ENCODE results near the gene RAB3C. TPM values are rescaled to one million over a fixed set of nuclear protein-coding genes. Genes with fewer than 3 reads are reported as not detected.

RAB3C gene
- total RNA-seq, 2 donors from 2014 or later, result 0.41 to 2.8 TPM

- H3K27ac ChIP-seq, result no peak overlapping the region
- no peaks in the 10 kb centered on the region for H3K27me3 ChIP-seq (replicated peaks; ENCODE audit: insufficient read depth)
- no peaks in the 10 kb centered on the region for H3K9me3 ChIP-seq
- no peak overlapping the region for H3K4me3 ChIP-seq
- no peak for TF ChIP-seq CTCF (IDR thresholded peaks at IDR 0.05)
- no peaks in the 10 kb centered on the region for H3K36me3 ChIP-seq
- ATAC-seq (ENCODE audit: insufficient number of reproducible peaks, low FRiP score, low read depth) (no peak), DNase-seq (ENCODE audit: low spot score) (no peak)
- H3K4me1 ChIP-seq (ENCODE audit: control insufficient read depth in 1 of 2, low read depth in 2 of 2), result no peaks in the 10 kb centered on the region
These were observed 87.7 kb downstream of the RAB3C start for GRCh38 chr5:58670582-58670981.

GRCh38 chr5:58671155-58671554 is 88.3 kb downstream of the RAB3C start:
- DNase-seq (ENCODE audit: low spot score) (no peak), ATAC-seq (ENCODE audit: insufficient number of reproducible peaks, low FRiP score, low read depth) (no peak)
- Histone ChIP-seq H3K4me3 (no peak overlapping the region), H3K27ac (no peak overlapping the region), H3K4me1 (ENCODE audit: control insufficient read depth in 1 of 2, low read depth in 2 of 2) (no peaks in the 10 kb centered on the region), H3K9me3 (no peaks in the 10 kb centered on the region), H3K36me3 (no peaks in the 10 kb centered on the region), H3K27me3 (replicated peaks; ENCODE audit: insufficient read depth) (no peaks in the 10 kb centered on the region)
- no peak for TF ChIP-seq CTCF (IDR thresholded peaks at IDR 0.05)

- ATAC-seq (ENCODE audit: insufficient number of reproducible peaks, low FRiP score, low read depth) (no peak), DNase-seq (ENCODE audit: low spot score) (no peak)
- H3K27ac ChIP-seq, result no peak overlapping the region
- no peaks in the 10 kb centered on the region for H3K27me3 ChIP-seq (replicated peaks; ENCODE audit: insufficient read depth)
- TF ChIP-seq CTCF (IDR thresholded peaks at IDR 0.05), result no peak
- no peaks in the 10 kb centered on the region for H3K4me1 ChIP-seq (ENCODE audit: control insufficient read depth in 1 of 2, low read depth in 2 of 2)
- H3K36me3 ChIP-seq, result no peaks in the 10 kb centered on the region
- no peaks in the 10 kb centered on the region for H3K9me3 ChIP-seq
- H3K4me3 ChIP-seq, result no peak overlapping the region
These were observed 89.6 kb downstream of the RAB3C start for GRCh38 chr5:58672521-58672920.

DNA sequence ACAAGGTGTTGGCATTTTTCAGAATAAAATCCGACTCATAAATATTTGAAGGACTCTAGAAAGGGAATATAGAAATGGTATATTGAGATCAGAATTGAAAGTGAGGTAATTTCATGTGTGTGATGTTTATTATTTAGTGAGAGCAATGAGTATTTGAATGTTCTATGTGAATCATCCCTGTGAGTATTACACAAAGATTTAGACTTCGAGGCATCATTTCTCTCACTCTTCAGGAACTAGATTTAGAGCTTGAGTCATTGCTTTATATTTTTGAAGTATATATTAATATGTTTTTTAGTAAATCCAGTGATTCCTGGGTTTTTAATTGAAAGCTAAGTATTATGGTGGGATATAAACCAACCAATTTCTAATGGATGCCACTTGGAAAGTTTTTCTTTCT is 91.2 kb downstream of the RAB3C start:
- H3K27me3 ChIP-seq (replicated peaks; ENCODE audit: insufficient read depth), result no peaks in the 10 kb centered on the region
- H3K36me3 ChIP-seq, result no peaks in the 10 kb centered on the region
- no peaks in the 10 kb centered on the region for H3K9me3 ChIP-seq
- no peak overlapping the region for H3K4me3 ChIP-seq
- TF ChIP-seq CTCF (IDR thresholded peaks at IDR 0.05), result no peak
- DNase-seq (ENCODE audit: low spot score), result no peak
- no peaks in the 10 kb centered on the region for H3K4me1 ChIP-seq (ENCODE audit: control insufficient read depth in 1 of 2, low read depth in 2 of 2)
- no peak overlapping the region for H3K27ac ChIP-seq
- ATAC-seq (ENCODE audit: insufficient number of reproducible peaks, low FRiP score, low read depth), result no peak

- DNase-seq (ENCODE audit: low spot score), result no peak
- Histone ChIP-seq H3K27ac (no peak overlapping the region), H3K27me3 (replicated peaks; ENCODE audit: insufficient read depth) (no peaks in the 10 kb centered on the region), H3K9me3 (no peaks in the 10 kb centered on the region), H3K4me3 (no peak overlapping the region), H3K4me1 (ENCODE audit: control insufficient read depth in 1 of 2, low read depth in 2 of 2) (no peaks in the 10 kb centered on the region), H3K36me3 (no peaks in the 10 kb centered on the region)
- TF ChIP-seq CTCF (IDR thresholded peaks at IDR 0.05), result no peak
- no peak for ATAC-seq (ENCODE audit: insufficient number of reproducible peaks, low FRiP score, low read depth)
These were observed 91.8 kb downstream of the RAB3C start for GRCh38 chr5:58674711-58675110.
